Activated CD8-positive, alpha-beta T cell treated with anti-CD3 and anti-CD28 coated beads for 36 hours (primary cell): ENCODE data around the gene FRMD1. TPM values are rescaled to one million over a fixed set of nuclear protein-coding genes. Genes with fewer than 3 reads are reported as not detected.

ENCODE experiments used
- ATAC-seq: fragments of 200-7000 bp; cut with Tn5 transposase; one replicate; pipeline ENCODE4 v1.10.0; 2021; ENCODE audit warnings: mild to moderate bottlenecking, moderate library complexity
- CTCF ChIA-PET: fragments of 350-600 bp; sonication (Branson Sonifier 250); formaldehyde crosslinking; loops from one replicate; lab custom pipeline; 2021; ENCODE audit warnings: antibody characterized with exemption; lab: Charles Lee
- POLR2A ChIA-PET: fragments of 350-600 bp; sonication (Branson Sonifier 250); formaldehyde crosslinking; loops from one replicate; lab custom pipeline; 2021; ENCODE audit warnings: antibody characterized with exemption; lab: Charles Lee
- DNase-seq: peaks from one replicate; pipeline ENCODE4 v3.0.0-alpha.2; 2020
- H3K27ac Mint-ChIP-seq: one replicate; pipeline ENCODE4 v1.8.0; 2021; ENCODE audit warnings: mild to moderate bottlenecking, mixed read lengths
- H3K27me3 Mint-ChIP-seq: one replicate; pipeline ENCODE4 v1.8.0; 2021; ENCODE audit warnings: mixed read lengths
- H3K36me3 Mint-ChIP-seq: one replicate; pipeline ENCODE4 v1.8.0; 2021; ENCODE audit warnings: low read depth, mixed read lengths
- H3K4me1 Mint-ChIP-seq: one replicate; pipeline ENCODE4 v1.8.0; 2021; ENCODE audit warnings: low read depth, mixed read lengths
- H3K4me3 Mint-ChIP-seq: one replicate; pipeline ENCODE4 v1.8.0; 2021; ENCODE audit warnings: mild to moderate bottlenecking, moderate library complexity, mixed read lengths
- H3K9me3 Mint-ChIP-seq: one replicate; pipeline ENCODE4 v1.8.0; 2021; ENCODE audit warnings: mixed read lengths
- intact Hi-C: fragments of 100-400 bp; cut with micrococcal nuclease; formaldehyde crosslinking; loops from one replicate; pipeline ENCODE4 v1.10.0; 2022
- total RNA-seq, 2 experiments: library from RNA; stranded (reverse); gene quantifications; one replicate each; pipeline ENCODE4 v1.2.3, GENCODE V29; 2021
- TF ChIP-seq, protein P1 (sequence below): fragments of 200-600 bp; IDR thresholded peaks from one replicate; pipeline ENCODE4 v1.8.0; 2022; ENCODE audit warnings: antibody characterized with exemption, mild to moderate bottlenecking

FRMD1 gene
- total RNA-seq, 2 experiments from 2014 or later: not detected

DNA sequence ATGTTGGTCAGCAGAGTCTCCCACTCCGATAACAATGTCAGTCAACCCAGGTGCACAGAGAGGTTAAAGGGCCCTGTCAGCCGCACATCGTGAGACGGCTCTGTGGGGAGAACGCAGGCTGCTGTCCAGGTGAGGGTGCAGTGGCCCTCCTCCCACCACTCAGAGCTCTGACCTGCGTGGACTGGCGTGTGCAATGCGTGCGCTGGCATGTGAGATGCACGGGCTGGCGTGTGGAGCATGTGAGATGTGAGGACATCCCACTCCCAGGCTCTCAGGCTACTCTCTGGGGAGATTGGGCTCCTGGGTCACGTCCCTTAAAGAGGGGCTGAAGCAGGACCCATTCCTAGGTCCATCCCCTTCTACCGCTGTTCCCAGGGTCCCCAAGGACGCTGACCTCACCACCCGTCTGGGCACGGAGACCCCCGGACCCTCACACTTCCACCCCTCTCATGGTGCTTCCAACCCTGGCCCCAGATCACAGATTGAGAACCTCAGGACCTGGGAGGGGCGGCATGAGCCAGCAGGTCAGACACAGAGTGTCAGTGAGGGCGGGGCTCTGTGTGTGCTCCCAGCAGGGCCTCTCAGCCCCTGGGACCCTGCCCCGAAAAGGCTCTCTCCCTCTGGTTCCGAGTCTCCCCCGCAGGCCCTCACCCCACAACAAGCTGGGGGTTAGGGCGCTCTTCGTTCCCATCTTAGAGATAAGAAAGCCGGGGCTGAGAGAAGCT, 8.6 kb upstream of the FRMD1 start:
- ATAC-seq: no peak
- H3K36me3 Mint-ChIP-seq: no peaks in the 10 kb centered on the region
- no peaks in the 10 kb centered on the region for H3K4me1 Mint-ChIP-seq

DNA sequence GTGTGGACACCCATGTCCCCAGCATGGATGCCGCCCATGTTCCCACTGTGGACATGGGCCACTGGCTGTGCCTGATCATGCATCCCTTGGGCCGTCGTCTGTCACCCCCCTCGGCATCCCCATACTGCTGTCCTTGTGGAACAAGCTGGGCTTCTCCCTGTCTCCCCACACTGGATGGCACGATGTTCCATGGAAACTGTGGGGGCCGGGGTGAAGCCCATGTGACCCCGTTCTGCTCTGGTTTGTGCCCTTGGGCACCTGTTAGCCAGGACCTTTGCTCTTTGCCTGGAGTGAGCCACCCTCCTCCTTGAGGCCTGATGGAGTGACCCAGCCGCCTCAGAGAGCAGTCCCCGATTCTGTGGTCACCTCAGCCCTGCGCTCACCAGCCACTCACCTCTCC, 7.6 kb upstream of the FRMD1 start:
- H3K27me3 Mint-ChIP-seq: no peaks in the 10 kb centered on the region
- intact Hi-C loops: no loop called here
- TF ChIP-seq, protein P1, sequence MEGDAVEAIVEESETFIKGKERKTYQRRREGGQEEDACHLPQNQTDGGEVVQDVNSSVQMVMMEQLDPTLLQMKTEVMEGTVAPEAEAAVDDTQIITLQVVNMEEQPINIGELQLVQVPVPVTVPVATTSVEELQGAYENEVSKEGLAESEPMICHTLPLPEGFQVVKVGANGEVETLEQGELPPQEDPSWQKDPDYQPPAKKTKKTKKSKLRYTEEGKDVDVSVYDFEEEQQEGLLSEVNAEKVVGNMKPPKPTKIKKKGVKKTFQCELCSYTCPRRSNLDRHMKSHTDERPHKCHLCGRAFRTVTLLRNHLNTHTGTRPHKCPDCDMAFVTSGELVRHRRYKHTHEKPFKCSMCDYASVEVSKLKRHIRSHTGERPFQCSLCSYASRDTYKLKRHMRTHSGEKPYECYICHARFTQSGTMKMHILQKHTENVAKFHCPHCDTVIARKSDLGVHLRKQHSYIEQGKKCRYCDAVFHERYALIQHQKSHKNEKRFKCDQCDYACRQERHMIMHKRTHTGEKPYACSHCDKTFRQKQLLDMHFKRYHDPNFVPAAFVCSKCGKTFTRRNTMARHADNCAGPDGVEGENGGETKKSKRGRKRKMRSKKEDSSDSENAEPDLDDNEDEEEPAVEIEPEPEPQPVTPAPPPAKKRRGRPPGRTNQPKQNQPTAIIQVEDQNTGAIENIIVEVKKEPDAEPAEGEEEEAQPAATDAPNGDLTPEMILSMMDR: no peak
- no peak overlapping the region for H3K4me3 Mint-ChIP-seq
- ATAC-seq (no peak), DNase-seq (no peak)
- H3K27ac Mint-ChIP-seq: no peak overlapping the region
- ChIA-PET POLR2A (no interaction called here), CTCF (no interaction called here)
- no peaks in the 10 kb centered on the region for H3K36me3 Mint-ChIP-seq
- no peaks in the 10 kb centered on the region for H3K9me3 Mint-ChIP-seq
- no peaks in the 10 kb centered on the region for H3K4me1 Mint-ChIP-seq

More for the DNA sequence above, 8.6 kb upstream of the FRMD1 start:
- no peaks in the 10 kb centered on the region for H3K27me3 Mint-ChIP-seq
- H3K9me3 Mint-ChIP-seq: no peaks in the 10 kb centered on the region
- CTCF ChIA-PET: no interaction called here
- TF ChIP-seq, protein P1: no peak
- DNase-seq: no peak
- H3K27ac Mint-ChIP-seq: no peak overlapping the region
- POLR2A ChIA-PET: no interaction called here
- no peak overlapping the region for H3K4me3 Mint-ChIP-seq
- intact Hi-C loops: no loop called here

DNA sequence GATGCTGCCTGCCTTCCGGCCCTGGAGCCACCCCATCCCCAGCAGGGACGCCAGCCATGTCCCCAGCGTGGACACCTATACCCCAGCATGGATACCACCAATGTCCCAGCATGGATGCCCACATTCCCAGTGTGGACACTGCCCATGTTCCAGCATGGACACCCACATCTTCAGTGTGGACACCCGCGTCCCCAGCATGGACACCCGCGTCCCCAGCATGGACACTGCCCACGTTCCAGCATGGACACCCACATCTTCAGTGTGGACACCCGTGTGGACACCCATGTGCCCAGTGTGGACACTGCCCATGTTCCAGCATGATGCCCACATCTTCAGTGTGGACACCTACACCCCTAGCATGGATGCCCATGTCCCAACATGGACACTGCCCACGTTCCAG, 7.1 kb upstream of the FRMD1 start:
- no peaks in the 10 kb centered on the region for H3K9me3 Mint-ChIP-seq

DNA sequence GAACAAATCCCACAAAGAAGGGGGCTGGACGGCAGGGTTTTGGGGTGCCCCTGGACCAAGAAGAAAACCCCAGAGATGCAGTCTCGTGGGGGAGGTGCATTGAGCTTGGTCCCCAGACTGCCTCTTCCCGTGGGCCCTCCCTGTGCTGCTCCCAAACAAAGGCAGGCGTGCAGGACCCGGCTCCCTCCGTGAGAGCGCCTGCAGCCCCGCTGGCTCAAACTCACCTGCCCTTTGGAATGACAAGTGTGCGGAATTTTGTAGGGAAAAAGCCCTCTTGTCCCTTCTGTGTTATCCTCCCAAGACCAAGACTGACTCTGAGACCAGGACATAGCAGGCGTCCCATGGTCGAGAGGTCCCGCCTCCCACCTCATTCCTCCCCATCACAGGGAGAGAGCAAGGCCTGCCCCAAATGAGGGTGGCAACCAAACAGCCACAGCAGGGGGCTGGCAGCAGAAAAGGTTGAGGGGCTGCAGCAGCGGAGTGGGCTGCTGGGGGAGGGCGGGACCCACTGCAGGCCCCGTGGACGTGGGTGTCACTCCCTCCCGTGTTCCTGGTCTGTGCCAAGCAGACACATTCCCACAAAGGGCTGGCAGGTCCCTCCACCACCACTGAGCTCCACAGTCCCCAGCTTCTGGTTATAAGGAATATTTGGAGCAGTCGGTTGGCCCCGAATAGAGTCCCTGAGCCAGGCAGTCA, 5.6 kb upstream of the FRMD1 start:
- DNase-seq (no peak), ATAC-seq (no peak)
- Mint-ChIP-seq H3K27ac (no peak overlapping the region), H3K4me1 (no peaks in the 10 kb centered on the region), H3K9me3 (no peaks in the 10 kb centered on the region), H3K4me3 (no peak overlapping the region), H3K36me3 (no peaks in the 10 kb centered on the region), H3K27me3 (no peaks in the 10 kb centered on the region)
- POLR2A ChIA-PET: no interaction called here
- CTCF ChIA-PET: no interaction called here
- intact Hi-C loops: no loop called here
- TF ChIP-seq, protein P1: no peak

More for the DNA sequence above, 7.1 kb upstream of the FRMD1 start:
- no peak for ATAC-seq
- H3K36me3 Mint-ChIP-seq: no peaks in the 10 kb centered on the region
- TF ChIP-seq, protein P1: no peak
- H3K27me3 Mint-ChIP-seq: no peaks in the 10 kb centered on the region
- POLR2A ChIA-PET: no interaction called here
- CTCF ChIA-PET: no interaction called here
- no peak for DNase-seq
- intact Hi-C loops: no loop called here
- no peak overlapping the region for H3K4me3 Mint-ChIP-seq
- H3K27ac Mint-ChIP-seq: no peak overlapping the region
- H3K4me1 Mint-ChIP-seq: no peaks in the 10 kb centered on the region

DNA sequence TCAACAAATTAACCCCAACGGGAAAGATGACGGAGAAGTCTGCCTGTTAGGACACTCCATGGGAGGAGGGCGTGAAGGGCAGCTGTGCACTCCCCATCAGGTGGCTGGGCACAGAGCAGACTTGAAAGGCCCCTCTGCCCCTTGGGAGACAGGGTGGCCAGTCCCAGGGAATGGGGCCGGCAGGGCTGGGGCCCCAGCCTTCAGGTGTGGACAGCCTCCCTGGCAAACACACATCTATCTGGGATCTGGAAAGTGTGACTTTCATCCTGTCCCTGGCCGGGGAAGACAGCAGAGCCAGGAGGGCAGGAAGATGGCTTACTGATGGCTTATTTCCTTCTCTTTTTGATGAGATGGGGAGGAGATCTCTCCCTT, 4.5 kb upstream of the FRMD1 start:
- intact Hi-C loops: no loop called here
- H3K27me3 Mint-ChIP-seq: no peaks in the 10 kb centered on the region
- no peaks in the 10 kb centered on the region for H3K36me3 Mint-ChIP-seq
- TF ChIP-seq, protein P1: no peak
- H3K4me3 Mint-ChIP-seq: no peak overlapping the region
- H3K4me1 Mint-ChIP-seq: no peaks in the 10 kb centered on the region
- no peaks in the 10 kb centered on the region for H3K9me3 Mint-ChIP-seq
- DNase-seq (no peak), ATAC-seq (no peak)
- ChIA-PET POLR2A (no interaction called here), CTCF (no interaction called here)
- no peak overlapping the region for H3K27ac Mint-ChIP-seq
